GM18951 (cell line): Measurements from ENCODE around the gene KIRREL1.

Experiments
- POLR2A ChIP-seq: IDR thresholded peaks from 4 replicates; pipeline ENCODE4 v1.6.1; 2011; ENCODE audit warnings: mild to moderate bottlenecking; ENCODE audit not compliant: insufficient read length, insufficient read depth; ENCODE audit errors: extremely low read depth
- in situ Hi-C: fragments of 300-500 bp; cut with MboI; formaldehyde crosslinking; loops from one replicate; pipeline ENCODE4 v1.12.0; 2022; ENCODE audit warnings: low sequenced_read_pairs, mixed read lengths, inconsistent platforms; ENCODE audit not compliant: unreplicated experiment

KIRREL1 gene

DNA sequence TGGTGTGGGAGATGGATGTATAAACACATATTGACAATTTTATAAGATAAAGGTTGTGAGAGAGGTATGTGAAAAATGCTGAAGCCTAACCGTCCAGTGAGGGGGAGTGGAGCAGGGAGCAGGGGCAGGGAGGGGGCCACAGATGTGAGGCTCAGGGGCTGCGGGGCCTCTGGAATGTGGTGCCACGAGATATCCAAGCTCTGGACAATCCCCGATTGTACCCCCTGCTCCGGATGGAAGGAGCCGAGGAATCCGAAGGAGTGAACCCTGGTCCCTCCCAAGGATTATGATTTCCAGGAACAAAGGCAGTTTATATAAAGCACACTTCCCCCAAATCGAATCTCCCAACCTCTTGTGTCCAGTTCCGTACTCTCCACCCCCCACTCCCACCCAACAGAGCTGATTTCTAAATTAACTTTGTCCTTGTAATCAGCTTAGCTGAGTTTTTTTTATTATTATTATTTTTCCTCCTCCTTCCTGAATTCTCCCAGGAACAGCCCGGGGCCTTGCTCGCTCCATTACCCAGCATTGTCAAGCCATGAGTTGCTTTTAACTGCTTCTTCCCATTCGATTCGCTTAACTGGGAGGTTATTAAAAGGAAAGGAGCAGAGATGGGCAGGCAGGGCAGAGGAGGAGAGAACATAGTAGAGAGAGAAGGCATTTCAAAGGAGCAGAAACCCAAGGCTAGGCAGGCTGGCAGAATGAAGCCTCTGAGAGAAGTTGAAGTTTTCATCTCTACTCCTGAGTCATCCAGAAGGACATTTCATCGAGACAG lies 9.4 kb downstream of the KIRREL1 start:
- TF ChIP-seq POLR2A = no peak
- in situ Hi-C loops = no loop called here

- in situ Hi-C loops = no loop called here
- no peak for TF ChIP-seq POLR2A
Observed at GRCh38 chr1:158003406-158003800, 10.0 kb downstream of the KIRREL1 start.

- in situ Hi-C loops = no loop called here
Observed at GRCh38 chr1:158005224-158005623, 11.8 kb downstream of the KIRREL1 start.

DNA sequence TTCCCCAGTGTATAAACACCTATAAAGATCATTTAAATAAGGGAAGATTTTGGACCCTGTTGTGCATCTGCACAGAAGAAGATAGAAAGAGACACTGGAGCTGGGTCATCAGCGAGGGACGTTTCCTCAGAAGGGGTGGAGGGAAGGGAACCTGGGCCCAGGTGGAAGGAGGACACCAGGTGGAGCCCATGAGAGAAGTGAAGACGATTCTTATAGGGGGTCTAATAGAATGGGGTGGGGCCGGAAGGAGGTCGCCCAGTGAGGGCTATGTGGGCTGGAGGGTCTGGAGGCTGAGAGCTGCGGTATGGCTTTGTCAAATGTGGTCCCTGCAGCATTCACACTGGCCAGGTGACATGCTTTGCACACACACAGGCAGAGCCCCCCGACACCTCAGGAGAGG lies 13.7 kb downstream of the KIRREL1 start:
- no peak for TF ChIP-seq POLR2A
- in situ Hi-C loops = no loop called here

More at GRCh38 chr1:158005224-158005623, 11.8 kb downstream of the KIRREL1 start:
- TF ChIP-seq POLR2A = no peak

DNA sequence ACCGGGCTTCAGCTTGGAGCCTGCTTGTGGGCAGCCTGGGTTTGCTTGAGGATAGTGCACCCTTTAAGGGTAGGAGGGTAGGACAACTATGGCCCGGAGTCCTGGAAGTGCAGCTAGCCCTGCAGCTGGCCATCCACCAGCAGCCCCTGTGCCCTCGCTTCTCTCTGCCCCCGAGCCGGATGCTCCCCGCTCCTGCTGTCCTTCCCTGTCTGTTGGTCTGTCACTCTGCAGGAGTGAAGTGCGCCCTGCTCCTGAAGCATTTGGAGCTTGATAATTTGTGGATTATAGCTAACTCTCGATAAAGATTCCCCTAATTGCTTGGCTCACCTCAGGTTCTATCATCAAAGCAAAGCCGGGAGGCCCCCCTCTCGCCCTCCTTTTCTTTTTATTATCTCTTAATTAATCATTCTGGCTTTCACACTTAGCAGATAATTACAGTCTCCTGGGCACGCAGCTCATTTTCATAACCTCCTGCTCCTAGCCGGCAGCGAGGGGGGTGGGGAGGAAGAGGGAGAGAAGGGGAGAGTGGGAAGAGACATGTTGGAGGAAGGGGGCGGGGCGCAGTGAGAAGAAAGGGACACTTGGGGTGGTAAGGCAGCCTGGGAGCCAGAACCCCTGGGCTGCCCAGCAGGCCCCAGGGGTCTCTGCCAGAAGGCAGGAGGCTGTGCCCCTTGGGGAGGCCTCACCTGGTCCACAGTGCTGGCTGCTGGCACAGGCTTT lies 14.4 kb downstream of the KIRREL1 start:
- in situ Hi-C loops = no loop called here
- no peak for TF ChIP-seq POLR2A

GRCh38 chr1:158008630-158009029 lies 15.2 kb downstream of the KIRREL1 start:
- in situ Hi-C loops = no loop called here
- TF ChIP-seq POLR2A = no peak

DNA sequence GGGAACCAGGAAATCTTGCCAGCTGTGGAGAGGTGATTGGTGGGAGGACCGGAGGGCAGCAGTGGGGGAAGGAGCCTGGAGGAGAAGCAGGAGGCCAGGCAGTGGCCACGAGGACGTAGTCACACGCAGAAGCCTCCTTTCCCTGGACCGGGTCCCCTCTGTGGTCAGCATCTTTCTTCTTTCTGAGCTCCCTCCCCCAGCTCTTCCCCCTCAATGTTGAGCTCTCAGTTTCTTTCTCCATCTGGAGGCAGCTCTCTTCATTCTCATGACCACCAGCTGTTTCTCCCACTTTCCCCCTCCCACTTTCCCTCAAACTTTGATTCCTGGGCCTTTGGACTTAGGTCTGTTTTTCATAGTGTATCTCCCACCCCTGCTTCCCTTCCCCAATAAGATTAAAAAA lies 18.3 kb downstream of the KIRREL1 start:
- no peak for TF ChIP-seq POLR2A
- in situ Hi-C loops = no loop called here

DNA sequence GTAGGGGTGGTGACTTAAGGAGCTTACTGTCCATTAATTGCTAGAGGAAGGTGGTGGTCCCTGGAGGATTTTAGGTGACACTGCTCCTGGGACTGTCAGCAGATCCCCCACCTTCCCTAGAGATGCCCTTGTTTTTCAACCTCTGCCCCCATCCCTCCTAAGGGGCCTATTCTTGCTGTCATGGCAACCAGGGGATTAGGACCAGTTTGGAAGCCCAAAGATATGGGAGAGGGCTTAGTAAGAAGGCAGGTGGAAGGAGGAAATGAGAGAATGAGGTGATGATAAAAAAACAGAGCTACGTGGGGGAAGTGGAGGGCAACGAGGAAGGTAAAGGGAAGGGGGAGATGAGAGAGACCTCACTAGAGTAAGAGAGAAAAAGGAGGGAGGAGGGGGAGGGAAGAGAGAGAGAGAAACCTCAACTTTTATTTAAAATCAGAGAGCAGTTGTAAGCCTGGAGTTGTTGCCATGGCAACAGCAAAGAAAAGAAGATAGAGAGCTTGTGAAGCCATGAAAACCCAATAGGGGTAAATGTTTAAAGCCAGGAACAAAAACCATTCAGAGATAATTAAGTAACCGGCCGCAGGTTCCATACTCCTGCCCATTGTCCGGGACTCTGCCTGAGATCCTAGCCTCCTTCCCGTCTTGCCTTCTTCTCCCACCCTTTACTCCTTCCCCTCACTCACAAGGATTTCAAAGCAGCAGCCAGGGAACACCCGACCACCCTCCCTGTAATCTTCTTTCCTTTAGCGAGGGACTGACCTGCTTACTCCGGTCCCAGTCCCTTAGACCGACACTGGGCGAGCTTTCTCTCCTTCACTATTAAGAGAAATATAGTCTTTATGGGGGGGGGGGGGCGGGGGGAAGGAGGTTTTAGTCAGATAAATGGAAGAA lies 20.6 kb downstream of the KIRREL1 start:
- TF ChIP-seq POLR2A = no peak
- in situ Hi-C loops = no loop called here

DNA sequence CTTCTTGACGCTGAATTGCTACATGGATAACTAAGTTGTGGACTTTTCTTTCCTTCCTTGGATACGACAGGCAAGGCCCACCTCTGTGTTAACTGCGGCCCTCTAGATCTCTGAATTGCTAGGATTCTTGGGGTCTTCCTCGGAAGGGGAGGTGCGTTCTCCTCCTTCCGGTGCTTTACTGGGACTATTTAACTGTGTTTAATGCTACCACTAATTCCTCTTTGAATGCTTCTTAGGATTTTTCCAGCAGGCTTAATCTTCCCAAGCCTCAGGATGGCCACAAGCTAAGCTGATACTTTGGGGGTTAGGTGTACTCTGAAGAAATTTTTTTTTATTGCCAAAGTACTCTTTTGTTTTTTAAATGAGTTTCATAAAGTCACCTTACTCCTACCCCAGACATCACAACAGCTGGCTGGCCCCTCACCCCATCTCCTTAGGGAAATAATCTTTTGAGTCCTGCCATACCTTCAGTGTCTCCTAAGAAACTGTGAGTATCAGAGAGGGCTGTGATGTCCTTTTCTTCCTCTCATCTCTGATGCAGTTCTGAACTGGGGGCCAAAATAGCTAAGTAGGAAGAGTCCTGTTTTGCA lies 21.4 kb downstream of the KIRREL1 start:
- TF ChIP-seq POLR2A = no peak
- in situ Hi-C loops = no loop called here

DNA sequence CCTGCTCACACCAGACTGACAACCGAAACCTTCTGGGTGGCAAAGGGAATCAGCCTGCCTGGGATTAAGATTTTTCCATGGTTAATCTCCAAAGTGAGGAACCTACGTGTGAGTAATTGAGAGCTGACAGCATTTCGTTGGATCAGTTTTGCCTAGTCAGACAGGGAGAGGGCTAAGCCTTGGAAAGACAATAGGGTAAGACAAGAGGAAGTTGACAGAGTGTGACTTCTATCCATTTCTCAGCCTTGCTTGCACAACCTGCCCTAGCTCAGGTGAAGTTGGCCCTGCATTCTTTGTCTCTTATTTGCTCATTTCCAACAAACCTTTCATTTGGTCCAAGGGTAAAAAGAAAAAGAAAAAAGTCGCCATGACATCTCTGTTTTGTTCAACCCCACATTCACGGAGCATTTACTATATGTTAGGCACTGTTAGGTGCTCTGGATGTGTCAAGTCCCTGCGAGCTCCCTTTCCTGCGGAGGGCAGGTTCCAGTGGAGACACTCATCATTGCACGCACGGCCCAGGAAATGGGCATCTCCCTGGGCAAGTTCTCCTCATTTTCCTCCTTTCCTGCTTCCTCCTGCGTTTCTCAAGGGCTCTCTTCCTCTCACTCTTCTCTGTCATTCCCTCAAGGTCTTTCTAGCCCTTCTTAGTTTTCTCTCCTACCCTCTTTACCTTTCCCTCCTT lies 23.3 kb downstream of the KIRREL1 start:
- in situ Hi-C loops = no loop called here
- no peak for TF ChIP-seq POLR2A

- TF ChIP-seq POLR2A = no peak
- in situ Hi-C loops = no loop called here
Observed at GRCh38 chr1:158017800-158018595, 24.6 kb downstream of the KIRREL1 start.
